ENCODE measurements around the gene CTBP2. TPM values are rescaled to one million over a fixed set of nuclear protein-coding genes. Genes with fewer than 3 reads are reported as not detected.

CTBP2 gene
- total and polyA plus RNA-seq, 8 donors = 21.3 to 169 (median 61.6) TPM

- WGBS, 5 donors = 86 to 96% (median 91%) methylated on average over 7 to 14 of the region's 14 CpGs
- peak in 1 of 2 donors; percentile 25 for DNase-seq
- H3K4me1 ChIP-seq = peaks cover 44 to 97% (median 76%) of the 10 kb centered on the region in 4 donors
Observed at GRCh38 chr10:125003901-125004467, 156.4 kb downstream of the CTBP2 start.

GRCh38 chr10:125003146-125003900 lies 157.0 kb downstream of the CTBP2 start:
- Histone ChIP-seq H3K27me3 (no peaks in the 10 kb centered on the region), H3K4me3 (no peak overlapping the region), H3K4me1 (peaks cover 39 to 97% (median 78%) of the 10 kb centered on the region in 4 donors), H3K9me3 (no peaks in the 10 kb centered on the region), H3K36me3 (peaks cover 34 to 79% (median 75%) of the 10 kb centered on the region in 4 donors), H3K27ac (peak overlapping the region in 1 of 5 donors; percentile 25)
- TF ChIP-seq EP300 (IDR thresholded peaks at IDR 0.05) (no peak), POLR2A (IDR thresholded peaks at IDR 0.05) (no peak), POLR2AphosphoS5 (IDR thresholded peaks at IDR 0.05) (no peak), CTCF (IDR thresholded peaks at IDR 0.05) (no peak)
- WGBS, 5 donors = 90 to 92% (median 91%) methylated on average over 18 to 34 of the region's 34 CpGs
- DNase-seq = peak in 1 of 2 donors; percentile 20
- intact Hi-C loops (cut with DNase I; ENCODE audit: low total_unique reads) = no loop called here

More at GRCh38 chr10:125003901-125004467, 156.4 kb downstream of the CTBP2 start:
- Histone ChIP-seq H3K27me3 (no peaks in the 10 kb centered on the region), H3K27ac (peak overlapping the region in 1 of 5 donors; percentile 25), H3K36me3 (peaks cover 29 to 73% (median 68%) of the 10 kb centered on the region in 4 donors), H3K9me3 (no peaks in the 10 kb centered on the region), H3K4me3 (no peak overlapping the region)
- intact Hi-C loops (cut with DNase I; ENCODE audit: low total_unique reads) = no loop called here
- TF ChIP-seq POLR2A (IDR thresholded peaks at IDR 0.05) (no peak), EP300 (IDR thresholded peaks at IDR 0.05) (no peak), CTCF (IDR thresholded peaks at IDR 0.05) (no peak), POLR2AphosphoS5 (IDR thresholded peaks at IDR 0.05) (no peak)

GRCh38 chr10:125002423-125003145 lies 157.8 kb downstream of the CTBP2 start:
- peaks cover 39 to 90% (median 72%) of the 10 kb centered on the region in 4 donors for H3K4me1 ChIP-seq
- H3K9me3 ChIP-seq = no peaks in the 10 kb centered on the region
- H3K27ac ChIP-seq = peak overlapping the region in 2 of 5 donors; percentile 22 to 72
- no peaks in the 10 kb centered on the region for H3K27me3 ChIP-seq
- WGBS, 5 donors = 80 to 90% (median 85%) methylated on average over 14 to 28 of the region's 28 CpGs
- intact Hi-C loops (cut with DNase I; ENCODE audit: low total_unique reads) = no loop called here
- DNase-seq = peak in 1 of 2 donors; percentile 22
- H3K36me3 ChIP-seq = peaks cover 42 to 87% (median 82%) of the 10 kb centered on the region in 4 donors
- TF ChIP-seq CTCF (IDR thresholded peaks at IDR 0.05) (no peak), EP300 (IDR thresholded peaks at IDR 0.05) (no peak), POLR2A (IDR thresholded peaks at IDR 0.05) (no peak), POLR2AphosphoS5 (IDR thresholded peaks at IDR 0.05) (no peak)
- no peak overlapping the region for H3K4me3 ChIP-seq

- peaks cover 47 to 92% (median 87%) of the 10 kb centered on the region in 4 donors for H3K36me3 ChIP-seq
- peaks cover 37 to 85% (median 67%) of the 10 kb centered on the region in 4 donors for H3K4me1 ChIP-seq
- 78 to 100% (median 83%) methylated on average over 3 to 12 of the region's 12 CpGs for WGBS, 5 donors
- H3K27ac ChIP-seq = peak overlapping the region in 3 of 5 donors; percentile 4 to 72 (median 22)
- no peaks in the 10 kb centered on the region for H3K27me3 ChIP-seq
- H3K9me3 ChIP-seq = no peaks in the 10 kb centered on the region
- no peak overlapping the region for H3K4me3 ChIP-seq
- intact Hi-C loops (cut with DNase I; ENCODE audit: low total_unique reads) = no loop called here
- no peak for TF ChIP-seq POLR2AphosphoS5 (IDR thresholded peaks at IDR 0.05)
- no peak for TF ChIP-seq CTCF (IDR thresholded peaks at IDR 0.05)
- TF ChIP-seq POLR2A (IDR thresholded peaks at IDR 0.05) = no peak
- no peak for DNase-seq
Observed at GRCh38 chr10:125002047-125002422, 158.3 kb downstream of the CTBP2 start.

All from stomach (tissue), 9 donors.